Suppressor macrophage (primary cell): Measurements from ENCODE around the gene SLC35A5.

Source experiments
- DNase-seq, 4 experiments: peaks; one replicate each; pipeline ENCODE4 v3.0.0-alpha.2; 2020 to 2022

SLC35A5 gene

GRCh38 chr3:112572701-112573100 is 10.9 kb downstream of the SLC35A5 start:
- peak; percentile 12 to 59 (median 41) for DNase-seq

- peak; percentile 18 to 65 (median 42) for DNase-seq
Observed at GRCh38 chr3:112579232-112579631, 17.4 kb downstream of the SLC35A5 start.

- DNase-seq = no peak
Observed at GRCh38 chr3:112579697-112580096, 17.9 kb downstream of the SLC35A5 start.

GRCh38 chr3:112582244-112582874 is 20.5 kb downstream of the SLC35A5 start:
- DNase-seq = peak; percentile 19 to 53 (median 42)

GRCh38 chr3:112583105-112583504 is 21.3 kb downstream of the SLC35A5 start:
- no peak for DNase-seq

GRCh38 chr3:112585782-112586181 is 23.9 kb downstream of the SLC35A5 start:
- DNase-seq = no peak

- no peak for DNase-seq
Observed at GRCh38 chr3:112587336-112587735, 25.5 kb downstream of the SLC35A5 start.

GRCh38 chr3:112593258-112593657 is 31.4 kb downstream of the SLC35A5 start:
- no peak for DNase-seq

GRCh38 chr3:112594856-112595255 is 33.0 kb downstream of the SLC35A5 start:
- no peak for DNase-seq

- no peak for DNase-seq
Observed at GRCh38 chr3:112597945-112598344, 36.1 kb downstream of the SLC35A5 start.

GRCh38 chr3:112598731-112599130 is 36.9 kb downstream of the SLC35A5 start:
- DNase-seq = no peak

GRCh38 chr3:112602217-112602838 is 40.5 kb downstream of the SLC35A5 start:
- no peak for DNase-seq

GRCh38 chr3:112604536-112604935 is 42.7 kb downstream of the SLC35A5 start:
- no peak for DNase-seq

GRCh38 chr3:112605285-112605684 is 43.4 kb downstream of the SLC35A5 start:
- no peak for DNase-seq

- no peak for DNase-seq
Observed at GRCh38 chr3:112606098-112606497, 44.3 kb downstream of the SLC35A5 start.

GRCh38 chr3:112607863-112608262 is 46.0 kb downstream of the SLC35A5 start:
- DNase-seq = no peak

- peak; percentile 54 to 83 (median 58) for DNase-seq
Observed at GRCh38 chr3:112610121-112610520, 48.3 kb downstream of the SLC35A5 start.

- DNase-seq = peak in 3 of 4 experiments; percentile 43 to 55 (median 46)
Observed at GRCh38 chr3:112611752-112612515, 50.1 kb downstream of the SLC35A5 start.

GRCh38 chr3:112615989-112616731 is 54.3 kb downstream of the SLC35A5 start:
- DNase-seq = no peak

- no peak for DNase-seq
Observed at GRCh38 chr3:112617285-112617684, 55.4 kb downstream of the SLC35A5 start.

- peak in 2 of 4 experiments; percentile 17 to 24 for DNase-seq
Observed at GRCh38 chr3:112619295-112619694, 57.5 kb downstream of the SLC35A5 start.

- no peak for DNase-seq
Observed at GRCh38 chr3:112623213-112623612, 61.4 kb downstream of the SLC35A5 start.

- DNase-seq = no peak
Observed at GRCh38 chr3:112623717-112624116, 61.9 kb downstream of the SLC35A5 start.
